H1 (cell line): ENCODE data around the gene HP1BP3. TPM values are rescaled to one million over a fixed set of nuclear protein-coding genes. Genes with fewer than 3 reads are reported as not detected.

Experiments used
- ASH2L ChIP-seq: fragments of 200-600, 300-600 bp; sonication (generic); IDR thresholded peaks from one replicate; pipeline ENCODE4 v1.7.1; 2017; ENCODE audit warnings: low read length
- GABPA ChIP-seq: IDR thresholded peaks from 2 replicates; pipeline ENCODE4 v1.6.1; 2011; ENCODE audit warnings: mild to moderate bottlenecking, low read length, moderate library complexity, borderline replicate concordance; ENCODE audit not compliant: insufficient read depth
- KDM4A ChIP-seq: IDR thresholded peaks from one replicate; pipeline ENCODE4 v1.7.1; 2012; ENCODE audit warnings: low read depth, mild to moderate bottlenecking, moderate library complexity, low read length, inconsistent platforms; ENCODE audit not compliant: severe bottlenecking
- PHF8 ChIP-seq: fragments of 200-600 bp; sonication (generic); conservative IDR thresholded peaks from 2 replicates; pipeline ENCODE4 v1.7.1; 2012; ENCODE audit warnings: low read depth, mild to moderate bottlenecking, inconsistent platforms, low read length, moderate library complexity
- POLR2AphosphoS5 ChIP-seq: IDR thresholded peaks from 2 replicates; pipeline ENCODE4 v1.6.1; 2011; ENCODE audit warnings: low read depth, low read length
- SP4 ChIP-seq: IDR thresholded peaks from 2 replicates; pipeline ENCODE4 v1.6.1; 2012; ENCODE audit warnings: low read length, inconsistent platforms
- TAF1 ChIP-seq: IDR thresholded peaks from 2 replicates; pipeline ENCODE4 v1.6.1; 2011; ENCODE audit warnings: mild to moderate bottlenecking, low read depth, low read length
- TEAD4 ChIP-seq: IDR thresholded peaks from 2 replicates; pipeline ENCODE4 v1.6.1; 2012; ENCODE audit warnings: low read depth, low read length, inconsistent platforms, mixed read lengths
- USF2 ChIP-seq: IDR thresholded peaks from 2 replicates; pipeline ENCODE4 v1.6.1; 2011; ENCODE audit warnings: low read length, improper control_type of control experiment
- polyA plus RNA-seq, 7 experiments: library from polyadenylated mRNA; depleted of rRNA in 3 of 7; stranded (reverse) in 5 of 7; unstranded in 2 of 7; fragments of >200 nt in 5 of 7; fragments of 200-250 nt in 2 of 7; gene quantifications; 1 replicate in 5 of 7; 2 replicates in 1 of 7; 4 replicates in 1 of 7; pipeline versions ENCODE4 v1.2.1 to v1.2.3, GENCODE V29; 2011 to 2013; ENCODE audit warnings: missing spikeins in 2 of 7, mixed read lengths in 2 of 7
- total RNA-seq: library from RNA; stranded (reverse); fragmentation: NEBNext Ultra II Directional; extraction: Animal tissue kit (Norgen Biotek cat#: 25700); gene quantifications from 2 replicates; pipeline ENCODE4 v1.2.1, GENCODE V29; 2021

Gene HP1BP3
- total and polyA plus RNA-seq, 2 of the 8 experiments (the other 6 are each of a cell fraction or from before 2014, with no cell fraction given): 47.4 to 125 TPM

GRCh38 chr1:20786253-20787028 is 666 bp downstream of the HP1BP3 start (continued):
- TF ChIP-seq SP4 (peak; percentile 82; the same call in 1 of the 2 replicates), TAF1 (peak; percentile 73), ASH2L (peak; percentile 97), TEAD4 (no peak), GABPA (no peak), POLR2AphosphoS5 (peak; percentile 29), KDM4A (peak; percentile 36), USF2 (no peak), PHF8 (peak; percentile 94)
